IPS-20b (cell line): ENCODE data around the gene COMMD4.
A peak's percentile ranks its signal among the peaks of the same experiment; 100 is the strongest.

Experiments used
- H3K27ac ChIP-seq: one replicate; pipeline ENCODE4 v1.5.1; 2013; ENCODE audit warnings: low read length
- H3K27me3 ChIP-seq: 2 replicates; pipeline ENCODE4 v1.6.1; 2013; ENCODE audit warnings: mild to moderate bottlenecking, low read length, inconsistent platforms; ENCODE audit not compliant: insufficient read depth
- H3K36me3 ChIP-seq: 2 replicates; pipeline ENCODE4 v1.6.1; 2013; ENCODE audit warnings: low read depth, mild to moderate bottlenecking, inconsistent platforms, low read length, moderate library complexity; ENCODE audit not compliant: insufficient read depth
- H3K4me1 ChIP-seq: 2 replicates; pipeline ENCODE4 v1.6.1; 2013; ENCODE audit warnings: mild to moderate bottlenecking, control low read depth, inconsistent platforms, low read length, moderate library complexity; ENCODE audit not compliant: insufficient read depth
- H3K4me3 ChIP-seq: 2 replicates; pipeline ENCODE4 v1.5.1; 2013; ENCODE audit warnings: mild to moderate bottlenecking, low read length, inconsistent platforms
- H3K9ac ChIP-seq: 2 replicates; pipeline ENCODE4 v1.6.1; 2013; ENCODE audit warnings: low read depth, mild to moderate bottlenecking, inconsistent platforms, low read length, moderate library complexity
- H3K9me3 ChIP-seq: 2 replicates; pipeline ENCODE4 v1.6.1; 2013; ENCODE audit warnings: mild to moderate bottlenecking, low read depth, low read length, inconsistent platforms; ENCODE audit not compliant: insufficient read depth

The COMMD4 gene

DNA sequence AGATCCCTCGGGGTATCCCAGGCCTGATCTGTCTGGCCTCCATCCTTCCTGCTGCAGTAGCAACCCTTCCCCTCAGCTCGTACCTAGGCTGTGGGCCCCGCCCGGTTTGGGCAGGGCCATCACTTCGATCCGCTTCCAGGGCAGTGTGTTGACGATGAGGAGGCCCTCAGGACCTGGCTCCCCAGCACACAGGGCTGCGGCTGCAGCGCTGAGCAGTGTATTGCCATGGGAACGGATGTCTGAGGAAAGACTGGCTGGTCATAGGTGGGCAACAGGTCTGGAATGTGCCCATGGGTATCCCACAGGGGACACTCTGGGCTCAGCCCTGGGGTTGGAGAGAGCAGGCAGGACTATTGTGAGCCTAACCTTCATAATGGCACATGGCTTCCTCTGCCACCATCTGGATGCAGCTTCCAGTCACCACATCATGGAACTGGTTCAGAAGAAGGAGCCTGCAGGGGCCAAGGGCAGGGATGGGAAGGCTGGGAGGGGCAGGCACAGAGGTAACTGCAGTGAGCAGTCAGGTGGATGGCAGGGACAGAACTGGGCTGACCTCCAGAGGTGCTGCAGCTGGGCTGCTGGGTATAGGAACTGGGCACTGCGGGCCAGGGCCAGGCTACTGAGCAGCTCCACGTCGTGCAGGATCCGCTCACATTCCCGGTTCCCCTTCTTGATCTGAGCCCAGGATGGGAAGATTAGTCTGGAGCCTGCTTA, 23.8 kb downstream of the COMMD4 start:
- Histone ChIP-seq H3K4me3 (no peak overlapping the region), H3K27me3 (no peaks in the 10 kb centered on the region), H3K9me3 (no peaks in the 10 kb centered on the region), H3K4me1 (no peaks in the 10 kb centered on the region), H3K27ac (no peak overlapping the region), H3K9ac (no peak overlapping the region), H3K36me3 (peaks cover 31% of the 10 kb centered on the region)

DNA sequence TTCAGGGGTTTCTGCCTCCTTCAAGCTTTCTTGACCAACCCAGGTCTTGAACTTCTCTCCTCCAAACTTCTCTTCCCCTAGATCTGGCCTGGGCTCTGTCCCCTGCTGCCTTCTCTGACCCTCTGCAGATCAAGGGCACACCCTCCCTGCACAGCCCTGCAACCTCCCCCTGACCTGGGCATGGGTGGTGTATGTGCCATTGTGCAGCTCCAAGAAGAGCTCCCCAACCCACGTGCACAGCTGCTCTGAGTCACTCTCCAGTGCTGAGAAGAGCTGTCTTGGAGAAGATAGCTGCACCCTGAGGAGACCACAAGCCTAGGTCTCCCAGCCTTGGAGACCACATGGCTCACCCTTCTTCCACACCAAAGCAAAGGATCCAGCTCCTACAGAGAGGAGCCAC, 24.5 kb downstream of the COMMD4 start:
- H3K36me3 ChIP-seq = peaks cover 36% of the 10 kb centered on the region
- H3K4me1 ChIP-seq = no peaks in the 10 kb centered on the region
- H3K27ac ChIP-seq = no peak overlapping the region
- H3K9ac ChIP-seq = no peak overlapping the region
- no peaks in the 10 kb centered on the region for H3K9me3 ChIP-seq
- H3K27me3 ChIP-seq = no peaks in the 10 kb centered on the region
- H3K4me3 ChIP-seq = no peak overlapping the region

DNA sequence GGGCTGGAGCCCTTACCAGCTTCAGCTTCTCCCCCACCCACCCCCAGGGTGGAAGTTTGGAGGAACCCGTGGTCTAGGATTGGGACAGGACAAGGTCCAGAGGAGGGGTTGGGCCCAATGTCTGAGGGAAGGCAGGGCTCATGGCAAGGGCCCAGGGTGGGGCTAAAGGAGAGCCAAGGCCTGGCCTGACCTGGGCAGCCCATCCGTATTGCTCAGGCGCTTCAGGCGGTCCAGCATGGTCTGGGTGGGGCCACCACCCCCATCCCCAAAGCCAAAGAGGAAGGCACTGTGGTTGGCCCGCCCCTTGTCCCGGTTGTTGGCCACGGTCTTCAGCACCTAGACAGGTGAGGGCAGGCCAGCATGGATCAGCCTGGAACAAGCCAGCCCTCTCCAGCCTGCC, 25.0 kb downstream of the COMMD4 start:
- Histone ChIP-seq H3K9ac (no peak overlapping the region), H3K27me3 (no peaks in the 10 kb centered on the region), H3K27ac (no peak overlapping the region), H3K4me1 (no peaks in the 10 kb centered on the region), H3K4me3 (no peak overlapping the region), H3K9me3 (no peaks in the 10 kb centered on the region), H3K36me3 (peaks cover 40% of the 10 kb centered on the region)

DNA sequence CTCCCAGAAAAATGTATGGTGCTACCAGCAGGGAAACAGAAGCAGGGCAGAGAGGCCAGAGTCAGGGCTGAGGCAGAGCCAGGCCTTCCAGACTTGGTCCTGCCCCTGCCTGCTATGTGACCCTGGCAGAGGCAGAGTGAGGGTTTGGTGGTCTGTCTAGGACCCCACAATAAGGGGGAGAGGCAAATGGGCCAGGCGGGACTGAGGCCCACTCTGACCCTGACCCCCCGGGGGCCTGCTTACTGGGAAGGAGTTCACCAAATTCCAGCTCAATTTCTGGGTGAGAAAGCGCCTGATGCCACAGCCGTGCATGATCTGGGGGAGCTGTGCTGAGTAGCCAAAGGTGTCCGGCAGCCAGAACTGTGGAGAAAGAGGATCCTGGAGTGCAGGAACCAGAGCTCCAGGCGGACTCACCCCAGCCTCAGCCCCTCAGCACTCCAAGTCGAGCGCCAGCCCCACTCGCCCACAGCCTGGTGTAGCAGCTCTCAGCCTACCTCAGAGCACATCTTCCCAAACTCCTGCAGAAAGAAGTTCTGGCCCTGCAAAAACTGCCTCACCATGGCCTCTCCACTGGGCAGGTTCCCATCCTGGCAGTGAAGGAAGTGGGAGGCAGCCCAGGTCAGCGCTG, 25.6 kb downstream of the COMMD4 start:
- no peak overlapping the region for H3K27ac ChIP-seq
- no peak overlapping the region for H3K4me3 ChIP-seq
- H3K9me3 ChIP-seq = no peaks in the 10 kb centered on the region
- no peaks in the 10 kb centered on the region for H3K4me1 ChIP-seq
- no peaks in the 10 kb centered on the region for H3K27me3 ChIP-seq
- H3K36me3 ChIP-seq = peaks cover 46% of the 10 kb centered on the region
- no peak overlapping the region for H3K9ac ChIP-seq

DNA sequence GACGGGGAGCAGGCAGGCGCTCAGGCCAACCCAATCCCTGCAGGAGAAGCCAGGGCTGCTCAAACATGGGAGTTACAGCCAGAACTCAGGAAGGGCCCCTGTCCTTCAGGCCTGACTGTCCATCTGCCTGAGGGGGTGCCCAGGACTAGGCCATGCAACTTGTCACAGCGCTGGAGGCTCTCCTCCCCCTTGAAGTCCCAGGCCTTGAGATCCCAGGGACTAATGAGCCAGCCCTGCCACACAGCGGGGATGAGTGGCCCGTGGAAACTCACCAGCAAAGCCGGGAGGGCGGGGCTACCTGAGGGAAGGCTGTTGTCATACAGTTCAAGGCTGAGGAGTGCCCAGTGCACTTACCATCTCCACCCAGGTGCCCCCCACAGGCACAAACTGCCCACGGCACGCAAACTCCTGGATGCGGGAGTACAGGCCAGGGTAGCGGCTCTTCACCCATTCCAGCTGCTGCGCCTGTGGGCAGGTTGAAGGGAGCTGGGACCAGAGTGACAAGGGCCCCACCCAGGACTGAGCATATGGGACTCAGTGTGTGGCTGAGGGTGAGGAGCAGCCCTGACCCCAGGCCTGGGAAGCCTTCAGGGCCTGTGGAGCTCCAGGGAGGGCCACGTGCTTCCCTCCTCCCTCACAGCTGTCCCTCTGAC, 26.3 kb downstream of the COMMD4 start:
- Histone ChIP-seq H3K9me3 (no peaks in the 10 kb centered on the region), H3K4me3 (no peak overlapping the region), H3K9ac (no peak overlapping the region), H3K4me1 (no peaks in the 10 kb centered on the region), H3K36me3 (peaks cover 49% of the 10 kb centered on the region), H3K27me3 (no peaks in the 10 kb centered on the region), H3K27ac (no peak overlapping the region)

DNA sequence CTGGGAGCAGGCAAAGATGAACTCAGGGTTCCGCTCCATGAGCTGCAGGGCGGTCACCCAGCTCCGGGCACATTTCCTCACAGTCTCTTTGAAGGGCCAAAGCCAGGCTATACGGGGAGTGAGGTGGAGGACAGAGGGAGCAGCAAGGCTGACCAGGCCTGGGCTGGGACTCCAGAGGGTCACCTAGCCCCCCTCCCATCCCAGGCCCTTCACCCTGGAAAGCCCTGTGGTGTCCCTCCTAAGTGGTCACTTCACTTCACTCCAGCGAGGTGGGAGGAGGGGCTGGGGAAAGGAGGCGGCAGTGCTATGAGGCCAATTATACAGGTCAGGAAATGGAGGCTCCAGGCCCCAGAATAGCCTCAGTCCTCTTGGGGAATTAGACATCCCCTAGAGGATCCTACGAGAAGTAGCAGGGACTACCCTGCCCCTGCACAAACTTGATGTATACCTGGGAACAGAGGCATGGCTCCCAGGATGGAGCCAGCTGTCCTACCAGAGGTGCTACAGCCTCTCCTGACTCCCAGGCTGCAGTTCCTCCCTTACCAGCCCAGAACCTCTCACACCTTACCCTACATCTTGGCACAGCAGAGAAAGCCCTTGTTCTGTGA, 26.9 kb downstream of the COMMD4 start:
- H3K27ac ChIP-seq = no peak overlapping the region
- H3K36me3 ChIP-seq = peaks cover 51% of the 10 kb centered on the region
- no peak overlapping the region for H3K4me3 ChIP-seq
- H3K9me3 ChIP-seq = no peaks in the 10 kb centered on the region
- no peaks in the 10 kb centered on the region for H3K27me3 ChIP-seq
- no peak overlapping the region for H3K9ac ChIP-seq
- no peaks in the 10 kb centered on the region for H3K4me1 ChIP-seq

DNA sequence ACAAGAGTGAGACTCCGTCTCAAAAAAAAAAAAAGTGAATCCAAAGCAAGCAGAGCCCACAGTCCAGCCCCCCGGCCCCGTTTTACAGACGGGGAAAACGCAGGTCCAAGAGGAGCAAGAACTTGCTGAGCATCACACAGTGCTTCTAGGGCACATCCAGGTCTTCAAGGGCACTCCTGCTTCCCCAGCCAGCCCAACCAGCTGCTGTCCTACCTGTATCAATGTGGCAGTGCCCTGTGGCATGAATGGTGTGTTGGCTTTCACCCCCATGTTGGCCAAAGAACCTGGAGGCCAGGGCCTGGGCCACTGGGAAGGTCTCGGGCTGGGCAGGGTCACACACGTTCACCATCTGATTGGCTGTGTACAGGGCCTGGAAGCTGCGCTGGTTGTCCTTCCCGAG, 27.9 kb downstream of the COMMD4 start:
- Histone ChIP-seq H3K27ac (no peak overlapping the region), H3K4me1 (no peaks in the 10 kb centered on the region), H3K9me3 (no peaks in the 10 kb centered on the region), H3K4me3 (no peak overlapping the region), H3K36me3 (peaks cover 44% of the 10 kb centered on the region), H3K9ac (no peak overlapping the region), H3K27me3 (no peaks in the 10 kb centered on the region)

DNA sequence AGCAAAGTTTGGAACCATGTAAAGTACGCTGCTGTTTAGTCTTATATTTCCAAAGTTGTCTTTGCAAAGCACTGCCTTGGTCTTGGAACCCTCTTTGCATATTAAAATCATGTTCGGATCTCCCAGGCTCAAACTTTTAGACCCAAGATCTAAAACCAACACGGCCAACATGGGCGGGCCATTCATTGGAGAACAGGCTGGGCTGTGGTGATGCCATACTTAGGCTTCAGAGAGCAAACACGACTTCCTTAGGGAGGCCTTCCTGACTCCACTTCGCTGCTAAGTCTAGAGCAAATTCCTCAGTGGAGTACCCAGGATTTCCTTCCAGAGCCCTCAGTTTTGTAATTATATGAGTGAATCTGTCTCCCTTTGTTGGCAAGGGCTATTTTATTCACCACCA, 29.0 kb downstream of the COMMD4 start:
- Histone ChIP-seq H3K9me3 (no peaks in the 10 kb centered on the region), H3K27ac (no peak overlapping the region), H3K4me3 (no peak overlapping the region), H3K27me3 (no peaks in the 10 kb centered on the region), H3K36me3 (peaks cover 38% of the 10 kb centered on the region), H3K4me1 (peaks cover 5% of the 10 kb centered on the region; the same call in 1 of the 2 replicates), H3K9ac (no peak overlapping the region)

DNA sequence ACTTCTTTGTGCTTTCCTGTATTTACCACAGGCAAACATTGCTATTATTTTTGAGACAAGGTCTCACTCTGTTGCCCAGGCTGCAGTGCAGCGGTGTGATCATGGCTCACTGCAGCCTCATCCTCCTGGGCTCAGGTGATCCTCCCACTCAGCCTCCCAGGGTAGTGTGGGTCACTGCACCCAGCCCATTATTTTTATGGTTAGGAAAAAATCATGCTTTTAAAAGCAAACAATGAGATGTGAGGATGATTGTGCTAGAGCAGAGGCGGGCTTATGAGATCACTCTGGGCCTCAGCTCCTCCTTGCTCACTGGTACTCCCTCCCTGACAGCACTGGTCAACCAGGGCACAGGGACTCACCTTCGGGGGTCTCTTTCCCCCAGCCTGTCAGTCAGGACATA, 30.3 kb downstream of the COMMD4 start:
- no peaks in the 10 kb centered on the region for H3K27me3 ChIP-seq
- H3K4me3 ChIP-seq = no peak overlapping the region
- peaks cover 49% of the 10 kb centered on the region for H3K36me3 ChIP-seq
- no peak overlapping the region for H3K27ac ChIP-seq
- no peaks in the 10 kb centered on the region for H3K9me3 ChIP-seq
- no peak overlapping the region for H3K9ac ChIP-seq
- H3K4me1 ChIP-seq = peaks cover 5% of the 10 kb centered on the region; the same call in 1 of the 2 replicates

DNA sequence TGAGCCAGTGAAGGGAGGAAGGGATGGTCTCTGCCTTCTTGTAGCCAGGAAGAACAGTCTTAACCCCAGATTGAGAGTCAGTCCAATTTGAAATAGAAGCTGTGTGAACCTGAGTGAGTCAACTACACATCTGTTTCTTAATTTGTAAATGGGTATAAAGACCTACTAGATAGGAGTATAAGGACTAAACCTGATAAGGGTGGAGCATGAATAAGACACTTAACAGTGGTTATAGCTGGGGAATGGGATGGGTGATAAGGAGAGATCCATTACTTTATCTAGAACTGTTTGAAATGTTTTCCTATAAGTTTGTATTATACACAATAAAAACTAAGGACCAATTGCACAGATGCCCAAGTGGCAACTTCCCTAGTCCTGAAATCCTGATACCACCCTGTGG, 31.1 kb downstream of the COMMD4 start:
- Histone ChIP-seq H3K27ac (no peak overlapping the region), H3K9me3 (no peaks in the 10 kb centered on the region), H3K4me1 (peaks cover 5% of the 10 kb centered on the region; the same call in 1 of the 2 replicates), H3K27me3 (no peaks in the 10 kb centered on the region), H3K9ac (no peak overlapping the region), H3K36me3 (peaks cover 50% of the 10 kb centered on the region), H3K4me3 (no peak overlapping the region)

DNA sequence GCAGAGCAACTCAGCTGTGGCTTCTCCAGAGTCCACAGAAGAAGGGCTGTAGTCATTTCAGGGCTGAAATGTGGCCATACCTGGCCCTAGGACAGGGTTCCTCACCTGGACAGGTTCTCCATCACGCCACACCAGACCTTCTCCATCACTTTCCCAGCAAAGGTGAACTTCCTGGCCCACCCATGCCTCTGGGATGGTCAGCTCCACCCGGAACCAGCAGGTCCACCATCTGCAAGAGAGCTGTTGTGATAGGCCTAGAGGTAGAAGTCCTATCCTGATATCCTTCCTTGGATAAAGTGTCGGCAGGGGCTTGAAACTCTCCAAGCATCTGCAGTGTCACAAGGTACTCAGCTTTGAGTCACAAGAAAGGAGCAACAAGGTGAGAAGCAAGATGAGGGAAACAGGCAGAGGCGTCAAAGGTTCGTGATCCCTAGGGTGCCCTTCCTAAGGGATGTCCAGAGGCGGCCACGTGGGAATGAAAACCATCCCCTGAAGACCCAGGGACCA, 31.6 kb downstream of the COMMD4 start:
- Histone ChIP-seq H3K36me3 (peaks cover 54% of the 10 kb centered on the region), H3K4me1 (peaks cover 5% of the 10 kb centered on the region; the same call in 1 of the 2 replicates), H3K4me3 (peak overlapping the region; percentile 89; the same call in 1 of the 2 replicates), H3K9me3 (no peaks in the 10 kb centered on the region), H3K27ac (no peak overlapping the region), H3K9ac (peak overlapping the region; percentile 92; the same call in 1 of the 2 replicates), H3K27me3 (no peaks in the 10 kb centered on the region)
